GM21825 (cell line): ENCODE results near the gene RNF220.
"Not testable (repeated sequence)": the region's sequence is repeated elsewhere in the genome, so short reads cannot be mapped to it uniquely, and the experiment has no call there.

Experiments used
- ATAC-seq: cut with Tn5 transposase; IDR thresholded peaks from one replicate; pipeline ENCODE4 v1.9.1; 2021; ENCODE audit warnings: mild to moderate bottlenecking, moderate library complexity; ENCODE audit not compliant: unreplicated experiment

The RNF220 gene

GRCh38 chr1:44485934-44486460 is 80.9 kb downstream of the RNF220 start:
- no peak for ATAC-seq

GRCh38 chr1:44489481-44489880 is 84.4 kb downstream of the RNF220 start:
- no peak for ATAC-seq

GRCh38 chr1:44496541-44497171 is 91.6 kb downstream of the RNF220 start:
- ATAC-seq, result no peak

DNA sequence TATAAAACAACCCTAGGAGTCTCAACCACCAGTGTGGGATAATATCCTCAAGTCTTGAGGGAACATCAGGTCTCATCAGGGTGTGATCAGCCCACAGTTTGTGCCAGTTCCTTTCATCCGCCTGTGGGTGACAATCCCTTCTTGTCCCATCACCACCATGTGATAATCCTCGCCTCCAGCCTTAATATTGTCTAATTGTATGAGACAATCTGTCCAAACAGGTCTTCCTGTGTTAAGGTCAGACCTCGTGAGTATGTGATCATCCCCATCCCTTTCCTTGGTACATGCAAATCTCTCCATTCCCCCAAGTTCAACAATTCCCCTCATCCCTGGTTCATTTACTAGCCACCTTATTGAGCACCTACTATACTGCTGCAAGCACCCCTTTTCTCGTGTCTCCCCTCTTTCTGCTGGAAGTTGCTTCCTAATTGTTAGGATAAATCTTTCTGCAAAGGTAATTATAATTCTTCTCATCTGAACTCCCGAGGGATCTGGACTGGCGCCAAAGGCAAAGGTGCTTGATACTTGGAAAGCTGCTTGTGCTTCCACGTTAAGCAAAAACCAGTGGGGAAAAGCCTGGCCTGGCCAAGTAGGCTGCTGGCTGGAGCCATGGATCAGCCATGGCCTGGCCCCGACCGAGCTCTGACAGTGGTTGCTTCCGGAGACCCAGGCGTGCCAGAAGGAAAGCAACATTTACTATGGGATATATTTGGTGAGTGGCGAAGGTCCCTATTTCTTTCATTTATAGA is 92.5 kb downstream of the RNF220 start:
- ATAC-seq, result no peak

DNA sequence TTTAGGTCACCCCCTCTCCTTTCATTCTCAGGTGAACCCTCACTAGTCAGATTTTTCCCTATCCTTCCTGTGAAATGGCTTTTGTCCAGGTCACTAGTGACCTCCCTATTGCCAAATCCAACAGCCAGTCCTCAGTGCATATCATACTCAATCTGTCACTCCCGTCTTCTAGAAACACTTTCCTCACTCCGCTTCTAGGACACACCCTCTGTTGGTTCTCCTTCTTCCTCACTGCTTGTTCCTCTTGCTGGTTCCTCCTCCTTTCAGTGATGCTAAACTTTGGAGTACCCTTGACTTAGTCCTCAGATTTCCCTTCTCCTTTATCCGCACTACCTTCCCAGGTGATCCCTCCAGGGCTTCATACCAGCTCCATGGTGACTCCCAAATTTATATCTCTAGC is 94.3 kb downstream of the RNF220 start:
- no peak for ATAC-seq

DNA sequence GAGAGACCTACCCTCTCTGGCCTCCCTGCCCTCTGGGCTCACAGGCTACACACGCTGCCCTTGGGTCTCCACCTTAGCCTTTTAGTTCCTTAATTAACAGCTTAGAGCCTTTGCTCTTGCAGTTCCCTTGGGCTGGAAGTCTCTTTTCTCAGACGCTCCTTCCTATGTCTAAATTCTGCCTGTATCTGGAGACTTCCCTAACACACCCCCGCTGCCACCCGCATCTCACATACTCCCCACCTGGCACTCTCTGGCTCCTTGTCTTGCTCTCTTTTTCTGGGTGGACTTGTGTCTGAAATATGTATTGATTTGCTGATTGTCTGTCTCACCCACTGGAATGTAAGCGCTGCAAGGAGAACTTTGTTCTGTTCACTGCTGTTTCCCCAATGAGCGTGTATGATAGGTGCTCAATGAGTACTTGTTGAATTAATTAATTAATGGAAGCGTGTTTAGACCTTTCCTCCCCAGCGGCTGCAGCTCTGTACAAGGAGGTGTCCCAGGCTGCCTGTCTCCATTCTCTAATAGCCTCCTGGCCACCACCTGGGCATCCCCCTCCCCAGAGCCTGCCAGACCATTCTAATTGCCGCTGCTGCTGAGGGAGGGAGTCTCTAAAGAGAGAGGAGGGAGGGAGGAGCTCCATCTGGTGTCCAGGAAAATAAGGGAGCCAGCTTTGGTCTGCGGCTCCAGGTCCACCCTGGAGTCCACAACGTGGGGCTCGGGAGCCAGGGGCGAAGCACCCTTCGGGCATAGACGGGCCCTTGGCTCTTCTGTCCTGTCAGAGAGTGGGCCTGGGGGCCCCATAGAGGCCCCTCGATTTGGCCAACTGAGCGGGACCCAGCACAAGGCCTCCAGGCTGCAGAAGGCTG is 95.4 kb downstream of the RNF220 start:
- no peak for ATAC-seq

DNA sequence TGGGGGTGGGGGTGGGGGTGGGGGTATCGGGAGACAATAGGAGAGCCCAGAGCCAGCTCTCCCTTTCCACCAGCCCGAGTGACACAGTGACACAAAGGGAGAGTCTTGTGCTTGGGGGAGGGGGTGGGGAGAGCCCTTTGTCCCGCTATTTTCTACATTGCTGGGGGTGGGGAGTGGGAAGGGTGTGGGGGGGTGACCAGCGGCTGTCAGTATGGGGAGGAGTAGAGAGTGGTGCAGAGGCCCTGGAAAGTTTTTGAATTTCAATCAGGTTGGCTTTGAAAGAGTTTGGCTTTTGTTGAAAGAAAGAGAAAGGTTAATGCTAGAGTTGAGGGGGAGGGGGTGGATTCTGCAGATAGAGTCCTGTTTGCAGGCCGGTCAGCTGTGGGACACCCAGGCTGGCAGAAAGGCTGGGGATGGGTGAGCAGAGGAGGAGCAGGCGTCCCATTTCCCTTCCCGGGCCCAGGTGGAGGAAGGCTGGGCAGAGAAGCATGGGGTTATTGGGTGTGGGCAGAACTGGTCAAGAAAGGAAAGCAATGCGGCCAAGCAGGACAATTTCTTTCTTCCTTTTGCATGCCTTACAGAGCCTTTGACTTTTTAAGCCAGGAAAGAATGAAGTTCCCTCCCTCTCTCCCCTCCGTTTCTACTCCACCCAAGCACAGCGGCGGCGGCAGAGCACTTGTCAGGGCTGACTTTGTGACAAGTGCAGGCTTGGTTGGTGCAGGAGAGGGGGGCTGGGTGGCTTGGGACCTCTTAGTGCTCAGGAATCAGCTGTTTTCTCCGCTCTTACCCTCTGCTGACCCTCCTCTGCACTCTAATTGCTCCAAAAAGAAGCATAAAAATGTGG is 96.2 kb downstream of the RNF220 start:
- no peak for ATAC-seq

DNA sequence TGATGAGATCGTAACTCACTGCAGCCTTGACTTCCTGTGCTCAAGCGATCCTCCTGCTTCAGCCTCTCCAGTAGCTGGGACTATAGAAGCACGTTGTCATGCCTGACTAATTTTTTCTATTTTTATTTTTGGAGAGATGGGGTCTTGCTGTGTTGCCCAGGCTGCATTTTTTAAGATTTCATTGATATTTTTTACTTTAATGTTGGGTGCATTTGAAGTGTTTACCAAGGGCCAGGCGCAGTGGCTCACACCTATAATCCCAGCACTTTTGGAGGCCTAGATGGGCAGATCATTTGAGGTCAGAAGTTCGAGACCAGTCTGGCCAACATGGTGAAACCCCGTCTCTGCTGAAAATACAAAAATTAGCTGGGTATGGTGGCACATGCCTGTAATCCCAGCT is 97.8 kb downstream of the RNF220 start:
- ATAC-seq, result not testable (repeated sequence)

DNA sequence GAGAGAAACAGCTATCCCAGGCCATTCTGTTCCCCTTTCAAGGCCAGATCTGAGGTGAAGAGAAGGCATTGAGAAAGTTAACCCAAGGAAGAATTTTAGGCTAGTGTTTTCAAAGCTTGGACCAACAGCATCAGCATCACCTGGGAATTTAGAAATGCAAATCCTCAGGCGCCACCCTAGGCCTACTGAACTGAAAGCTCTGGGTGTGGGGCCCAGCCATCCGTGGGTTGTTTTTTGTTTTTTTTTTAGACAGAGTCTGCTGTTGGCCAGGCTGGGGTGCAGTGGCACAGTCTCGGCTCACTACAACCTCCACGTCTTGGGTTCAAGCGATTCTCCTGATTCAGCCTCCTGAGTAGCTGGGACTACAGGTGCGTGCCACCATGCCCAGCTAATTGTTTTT is 98.6 kb downstream of the RNF220 start:
- ATAC-seq, result no peak

GRCh38 chr1:44505210-44505993 is 100.3 kb downstream of the RNF220 start:
- ATAC-seq, result no peak

DNA sequence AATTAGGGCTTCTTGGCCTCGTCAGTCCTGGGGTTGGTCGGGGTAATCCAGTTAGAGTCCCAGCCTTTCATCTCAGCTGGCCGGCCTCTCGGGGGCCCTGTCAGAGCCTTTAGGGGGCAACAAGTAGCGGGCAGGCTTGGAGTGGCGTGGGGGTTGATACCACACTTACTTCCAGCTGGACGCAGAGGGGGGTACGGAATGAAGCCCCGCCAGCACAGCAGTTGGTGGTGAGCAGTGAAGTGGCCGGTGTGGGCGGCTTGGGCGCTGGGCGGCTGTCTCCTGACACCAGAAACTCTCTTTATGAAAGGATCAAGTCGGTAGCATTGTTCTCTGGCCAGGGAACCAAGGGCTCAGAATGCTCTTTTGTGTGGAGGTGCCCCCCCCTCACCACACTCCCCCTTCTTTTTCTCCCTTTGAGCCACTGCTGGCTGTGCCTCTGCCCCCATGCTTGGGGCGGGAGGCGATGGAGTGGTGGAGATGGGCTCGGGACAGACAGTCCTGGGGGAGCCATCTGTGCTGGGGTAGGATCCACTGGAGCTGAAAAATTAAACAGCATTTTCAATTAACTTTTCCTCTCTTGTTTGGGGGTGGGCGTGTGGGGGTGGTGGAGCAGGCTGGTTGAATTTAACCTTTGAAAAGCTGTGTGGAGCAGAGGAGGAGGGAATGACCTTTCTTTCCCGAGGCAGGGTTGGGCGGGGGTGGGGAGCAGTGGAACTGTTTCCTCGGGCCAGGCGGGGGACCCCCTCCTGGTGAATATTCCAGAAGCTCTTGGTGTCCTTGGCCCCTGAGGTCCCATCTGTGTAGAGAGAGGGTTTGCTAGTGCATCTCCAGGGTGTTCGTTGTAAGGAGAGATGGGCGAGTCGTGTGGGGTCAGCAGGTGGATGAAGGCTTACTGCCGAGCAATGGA is 102.7 kb downstream of the RNF220 start:
- ATAC-seq, result no peak

- no peak for ATAC-seq
These were observed 103.3 kb downstream of the RNF220 start for GRCh38 chr1:44508397-44508745.

DNA sequence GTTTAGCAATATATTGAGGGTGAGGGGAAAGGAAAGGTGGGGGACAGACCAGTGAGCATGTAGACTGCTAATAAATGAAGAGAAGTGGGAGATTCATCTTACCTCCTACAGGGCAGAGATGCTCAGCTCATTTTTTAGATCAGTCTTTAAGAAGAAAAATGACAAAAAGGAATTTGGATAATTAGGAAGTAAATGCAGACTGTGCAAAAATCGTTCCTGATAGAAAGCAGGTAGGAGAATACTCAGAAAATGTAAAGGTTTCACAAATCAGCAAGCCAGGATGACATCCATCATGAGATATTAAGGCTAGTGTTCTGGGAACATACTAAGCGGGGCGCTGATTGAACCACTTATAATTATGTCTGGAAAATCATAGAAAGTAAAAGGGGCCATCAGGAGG is 106.3 kb downstream of the RNF220 start:
- ATAC-seq, result no peak

GRCh38 chr1:44511769-44512168 is 106.7 kb downstream of the RNF220 start:
- ATAC-seq, result no peak

GRCh38 chr1:44512313-44512885 is 107.3 kb downstream of the RNF220 start:
- ATAC-seq, result no peak

GRCh38 chr1:44513111-44513510 is 108.1 kb downstream of the RNF220 start:
- ATAC-seq, result no peak

DNA sequence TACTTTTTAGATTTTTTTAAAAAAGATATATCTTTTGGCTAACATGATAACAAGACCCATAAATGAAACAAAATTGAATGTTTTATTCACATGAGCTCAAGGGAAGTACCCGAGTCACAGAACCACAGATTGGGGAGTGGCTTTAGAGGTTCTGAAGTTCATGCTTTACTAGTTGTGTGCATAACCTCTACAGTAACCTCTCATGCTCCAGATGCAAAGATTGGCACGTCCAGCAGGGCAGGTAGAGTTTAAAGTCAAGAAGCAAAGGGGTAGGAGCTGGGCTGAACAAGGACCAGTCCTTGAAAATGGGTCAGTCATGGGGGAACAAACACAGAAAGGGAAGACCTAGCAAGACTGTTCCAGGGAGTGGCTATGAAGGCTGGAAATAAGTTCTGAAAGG is 109.6 kb downstream of the RNF220 start:
- no peak for ATAC-seq

- ATAC-seq, result no peak
These were observed 110.4 kb downstream of the RNF220 start for GRCh38 chr1:44515416-44515815.
